ENCODE data around the gene VPS4A.

VPS4A gene

GRCh38 chr16:69366431-69366830 lies 55.3 kb downstream of the VPS4A start:
- no peak for DNase-seq (ENCODE audit: low read depth)

- DNase-seq (ENCODE audit: low read depth): no peak
These were observed 56.8 kb downstream of the VPS4A start for GRCh38 chr16:69367980-69368379.

- DNase-seq (ENCODE audit: low read depth): no peak
These were observed 57.7 kb downstream of the VPS4A start for GRCh38 chr16:69368866-69369265.

GRCh38 chr16:69371564-69371963 lies 60.4 kb downstream of the VPS4A start:
- DNase-seq (ENCODE audit: low read depth): no peak

GRCh38 chr16:69373019-69373418 lies 61.9 kb downstream of the VPS4A start:
- no peak for DNase-seq (ENCODE audit: low read depth)

All from EH (cell line).